Spleen (tissue), 7 donors: ENCODE data around the gene KIF26B.

Source experiments
- POLR2AphosphoS5 ChIP-seq, 3 donors: sonication (generic); formaldehyde crosslinking; IDR thresholded peaks; one replicate each; pipeline ENCODE4 v1.5.1; 2017; ENCODE audit warnings: antibody characterized with exemption in 3 of 3
- TF ChIP-seq, protein P1 (sequence below), 11 experiments: fragments of 200-600 bp in 7 of 11; fragments of 450-650 bp in 4 of 11; sonication (generic) in 4 of 11; IDR thresholded peaks in 8 of 11; conservative IDR thresholded peaks in 3 of 11; 1 replicate in 7 of 11; 2 replicates in 4 of 11; pipeline versions ENCODE4 v1.4.0 to v1.8.0; 2016 to 2021; ENCODE audit warnings: antibody characterized with exemption in 11 of 11, inconsistent platforms in 4 of 11, mild to moderate bottlenecking in 1 of 11
- donor health status: DM: no; HTN: no; CAD: no; lungs with moderate emphysema.
- donor health status: DM: no; HTN: no; CAD: no.
- donor health status: DM: no; HTN: no; CAD: no.

DNA sequence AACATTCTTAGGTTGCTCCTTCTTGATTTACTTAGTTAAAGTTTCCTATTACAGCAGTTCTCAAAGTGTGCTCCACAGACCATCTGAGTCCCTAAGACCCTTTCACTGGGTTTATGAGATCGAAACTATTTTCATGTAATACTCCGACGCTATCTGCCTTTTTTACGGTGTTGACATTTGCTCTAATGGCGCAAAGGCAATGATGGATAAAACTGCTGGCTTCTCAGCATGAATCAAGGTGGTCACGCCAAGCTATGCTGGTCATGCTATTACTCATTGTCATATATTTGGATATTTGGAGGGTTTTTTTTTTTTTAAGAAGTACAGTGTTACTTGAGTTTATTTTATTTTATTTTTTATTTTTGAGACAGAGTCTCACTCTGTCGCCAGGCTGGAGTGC is 235.1 kb downstream of the KIF26B start:
- TF ChIP-seq, protein P1, sequence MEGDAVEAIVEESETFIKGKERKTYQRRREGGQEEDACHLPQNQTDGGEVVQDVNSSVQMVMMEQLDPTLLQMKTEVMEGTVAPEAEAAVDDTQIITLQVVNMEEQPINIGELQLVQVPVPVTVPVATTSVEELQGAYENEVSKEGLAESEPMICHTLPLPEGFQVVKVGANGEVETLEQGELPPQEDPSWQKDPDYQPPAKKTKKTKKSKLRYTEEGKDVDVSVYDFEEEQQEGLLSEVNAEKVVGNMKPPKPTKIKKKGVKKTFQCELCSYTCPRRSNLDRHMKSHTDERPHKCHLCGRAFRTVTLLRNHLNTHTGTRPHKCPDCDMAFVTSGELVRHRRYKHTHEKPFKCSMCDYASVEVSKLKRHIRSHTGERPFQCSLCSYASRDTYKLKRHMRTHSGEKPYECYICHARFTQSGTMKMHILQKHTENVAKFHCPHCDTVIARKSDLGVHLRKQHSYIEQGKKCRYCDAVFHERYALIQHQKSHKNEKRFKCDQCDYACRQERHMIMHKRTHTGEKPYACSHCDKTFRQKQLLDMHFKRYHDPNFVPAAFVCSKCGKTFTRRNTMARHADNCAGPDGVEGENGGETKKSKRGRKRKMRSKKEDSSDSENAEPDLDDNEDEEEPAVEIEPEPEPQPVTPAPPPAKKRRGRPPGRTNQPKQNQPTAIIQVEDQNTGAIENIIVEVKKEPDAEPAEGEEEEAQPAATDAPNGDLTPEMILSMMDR (IDR thresholded peaks at IDR 0.05 in 8 of 11, conservative IDR thresholded peaks at IDR 0.05 in 3 of 11), result no peak
- TF ChIP-seq POLR2AphosphoS5 (IDR thresholded peaks at IDR 0.05), result no peak
